ENCODE measurements around the gene USF3.

The USF3 gene

DNA sequence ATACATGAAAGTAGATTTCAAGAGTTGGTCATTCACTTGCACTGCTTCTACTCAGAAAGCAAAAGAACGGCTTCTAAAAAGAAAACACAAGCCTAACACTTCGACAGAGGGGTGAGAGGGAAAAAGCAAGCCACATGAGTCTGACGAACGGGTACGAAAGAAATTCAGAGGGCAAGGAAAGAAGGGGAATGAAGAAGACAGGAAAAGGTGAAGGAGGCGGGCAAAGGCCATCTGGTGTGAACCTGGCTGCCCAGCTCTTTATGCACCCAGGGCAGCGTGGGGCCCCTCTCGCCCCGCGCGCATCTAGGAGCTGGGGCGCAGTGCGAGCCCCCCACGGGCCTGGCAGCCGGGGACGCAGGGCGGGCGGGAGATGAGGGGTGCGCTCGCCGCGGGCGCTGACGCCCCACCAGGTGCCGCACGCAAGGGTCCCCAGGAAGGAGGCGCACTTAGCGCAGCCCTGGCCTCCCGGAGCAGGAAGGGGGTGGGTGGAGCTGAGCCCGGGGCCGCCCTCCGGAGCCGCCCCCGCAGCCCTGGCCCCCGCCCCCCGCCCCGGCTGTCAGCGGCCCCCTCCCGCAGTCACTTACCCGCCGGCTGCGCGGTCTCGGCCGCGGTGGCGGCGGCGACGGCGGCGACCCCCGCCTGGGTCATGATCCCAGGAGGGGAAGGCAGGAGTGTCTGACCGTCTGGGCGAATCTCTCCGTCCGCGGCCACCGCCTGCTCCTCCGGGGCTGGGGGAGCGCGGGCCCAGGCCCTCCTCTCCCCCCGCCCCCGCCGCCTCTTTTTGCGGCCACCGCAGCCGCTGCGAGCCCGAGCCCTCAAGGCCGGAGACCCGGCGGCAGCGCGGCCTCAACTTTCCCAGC lies at the start of gene USF3:
Gene USF3 (minus strand): TSS at position 857 of the 860 bp plus-strand sequence. CDS start 21,764 bp downstream, outside the sequence.
- DNase-seq: peak; percentile 90

DNA sequence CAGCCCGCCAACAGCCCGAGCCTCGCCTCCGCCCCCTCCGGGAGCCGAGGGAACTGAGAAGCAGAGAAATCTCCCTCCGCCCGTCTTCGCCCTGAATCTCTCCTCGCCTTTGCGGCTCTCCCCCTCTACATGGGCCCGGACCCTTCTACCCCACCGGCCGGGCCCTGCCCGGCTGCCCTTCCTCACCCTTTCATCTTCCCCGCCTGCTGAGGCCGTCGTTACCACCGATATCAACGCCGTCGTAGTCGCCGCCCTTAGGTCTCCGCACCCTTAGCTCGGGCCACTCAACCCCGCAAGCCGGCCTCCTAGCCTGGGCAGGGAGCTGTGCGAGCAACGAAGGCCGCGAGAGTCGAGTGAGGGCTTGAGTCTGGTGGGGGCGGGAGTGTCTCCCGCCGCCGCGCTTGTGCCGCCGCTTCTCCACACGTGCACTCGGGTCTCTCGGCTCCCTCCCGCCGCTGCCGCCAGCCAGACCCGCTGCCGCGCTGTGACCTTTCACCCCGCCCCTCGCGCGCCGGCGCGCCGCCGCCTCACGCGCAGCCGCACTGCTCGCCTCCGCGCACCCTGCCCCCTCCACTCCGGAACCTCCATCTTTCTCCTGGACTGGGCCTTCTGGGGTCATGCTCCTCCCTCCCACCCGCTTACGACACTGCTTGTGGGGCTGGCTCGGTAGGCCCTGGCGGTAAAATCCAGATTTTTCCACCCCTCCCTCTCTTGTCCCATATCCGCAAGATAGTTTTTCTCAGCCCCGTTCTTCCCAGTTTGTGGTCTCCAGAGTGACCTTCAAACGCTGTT lies 49.5 kb upstream of the USF3 start, which contains the start of gene NAA50:
Gene NAA50 (minus strand): TSS at position 494 of the 792 bp plus-strand sequence. CDS start 300 bp downstream, at position 194.
- peak; percentile 97 for DNase-seq

DNA sequence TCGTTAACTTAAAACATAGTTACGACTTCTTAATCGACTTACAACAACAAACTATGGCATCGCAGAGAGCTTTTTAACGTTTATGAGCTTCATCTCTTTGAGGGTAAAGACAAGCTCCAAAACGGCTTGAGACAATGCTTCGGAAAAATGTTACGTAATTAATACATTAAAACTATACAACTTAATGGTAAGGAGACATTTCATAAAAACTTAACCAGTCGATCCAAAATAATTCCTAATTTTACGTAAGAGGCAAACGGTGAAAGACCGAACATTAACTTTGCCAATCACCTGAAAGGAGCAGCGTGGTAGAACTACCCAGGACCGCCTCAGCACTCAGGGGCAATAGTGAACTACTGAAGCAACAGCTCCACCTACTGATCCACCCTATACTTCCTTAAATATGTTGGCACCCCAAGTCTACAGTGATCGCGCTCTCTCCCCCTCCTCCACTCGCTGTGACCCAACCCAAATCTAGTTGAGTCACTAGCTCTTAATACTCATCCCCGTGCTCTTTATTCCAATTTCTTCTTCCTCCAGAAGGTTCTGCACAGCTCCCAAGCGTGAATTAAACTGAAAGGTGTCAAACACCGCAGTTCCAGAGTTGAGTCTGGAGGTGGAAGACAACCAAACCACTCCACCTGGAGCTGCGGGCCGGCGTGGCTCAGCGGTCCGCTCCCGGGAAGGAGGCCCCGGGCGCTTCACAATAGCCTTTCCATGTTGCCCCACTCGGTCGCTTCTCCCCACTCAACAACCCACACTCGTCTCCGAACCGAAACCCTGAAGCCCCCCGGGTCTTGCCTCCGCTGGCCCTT lies 48.7 kb upstream of the USF3 start:
- DNase-seq: peak; percentile 81

- no peak for DNase-seq
These were observed 46.7 kb upstream of the USF3 start for GRCh38 chr3:113743006-113743630.

- no peak for DNase-seq
These were observed 45.2 kb upstream of the USF3 start for GRCh38 chr3:113741620-113742019.

- no peak for DNase-seq
These were observed 44.6 kb upstream of the USF3 start for GRCh38 chr3:113741086-113741485.

GRCh38 chr3:113736548-113737089 lies 40.2 kb upstream of the USF3 start:
- DNase-seq: no peak

DNA sequence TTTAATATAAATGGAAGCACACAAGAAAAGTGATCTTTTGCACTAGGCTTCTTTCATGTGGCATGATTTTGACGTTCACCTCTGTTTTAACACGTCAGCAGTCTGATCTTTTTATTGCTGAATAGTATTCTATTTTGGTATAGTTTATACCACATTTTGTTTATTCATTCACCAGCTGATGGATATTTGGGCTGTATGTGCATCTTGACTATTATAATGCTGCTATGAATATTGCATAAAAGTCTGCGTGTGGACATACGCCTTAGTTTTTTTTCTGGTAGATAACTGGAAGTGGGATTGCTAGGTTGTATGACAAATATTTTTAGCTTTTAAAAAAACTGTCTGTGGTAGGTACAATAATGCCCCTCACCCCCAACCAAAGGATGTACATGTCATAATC lies 35.3 kb upstream of the USF3 start:
- no peak for DNase-seq

- no peak for DNase-seq
These were observed 34.1 kb upstream of the USF3 start for GRCh38 chr3:113730550-113730949.

GRCh38 chr3:113728661-113729060 lies 32.2 kb upstream of the USF3 start:
- DNase-seq: no peak

- no peak for DNase-seq
These were observed 25.2 kb upstream of the USF3 start for GRCh38 chr3:113721636-113722035.

- no peak for DNase-seq
These were observed 23.3 kb upstream of the USF3 start for GRCh38 chr3:113719758-113720157.

DNA sequence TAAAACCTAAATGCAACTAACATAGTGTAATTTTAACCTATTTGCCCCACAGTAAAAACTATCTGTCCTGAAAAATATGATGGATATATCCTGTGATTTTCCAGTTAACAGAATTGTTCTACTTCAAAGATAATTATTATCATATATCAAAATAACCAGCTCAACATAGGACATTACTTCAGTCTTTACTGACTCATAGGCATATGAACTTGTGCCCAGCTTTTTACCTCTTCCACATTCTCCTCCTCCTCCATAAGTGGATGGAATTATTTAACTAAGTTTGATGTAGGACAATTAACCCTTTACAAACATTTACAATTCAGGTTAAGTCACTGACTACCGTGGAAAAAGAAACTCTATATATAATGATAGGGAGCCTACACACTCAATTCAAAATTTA lies 22.9 kb upstream of the USF3 start:
- no peak for DNase-seq

GRCh38 chr3:113717818-113718217 lies 21.4 kb upstream of the USF3 start:
- DNase-seq: no peak

DNA sequence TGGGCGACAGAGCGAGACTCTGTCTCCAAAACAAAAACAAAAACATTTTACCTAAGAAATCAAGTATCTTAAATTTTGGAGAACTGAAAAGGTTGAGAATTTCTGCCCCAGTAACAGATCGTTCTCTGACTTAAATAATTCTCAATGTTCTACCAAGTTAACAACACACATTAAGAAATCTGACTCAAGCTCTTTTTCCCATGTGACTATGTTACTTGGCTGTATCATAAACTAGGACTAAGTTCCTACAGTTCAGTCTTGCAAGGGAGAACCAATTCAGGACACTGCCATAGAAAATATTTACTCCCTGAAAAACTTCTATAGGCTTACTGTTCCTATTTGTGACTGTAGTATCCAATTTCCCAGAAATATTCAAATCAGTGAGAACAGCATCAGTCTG lies 20.9 kb upstream of the USF3 start:
- no peak for DNase-seq

DNA sequence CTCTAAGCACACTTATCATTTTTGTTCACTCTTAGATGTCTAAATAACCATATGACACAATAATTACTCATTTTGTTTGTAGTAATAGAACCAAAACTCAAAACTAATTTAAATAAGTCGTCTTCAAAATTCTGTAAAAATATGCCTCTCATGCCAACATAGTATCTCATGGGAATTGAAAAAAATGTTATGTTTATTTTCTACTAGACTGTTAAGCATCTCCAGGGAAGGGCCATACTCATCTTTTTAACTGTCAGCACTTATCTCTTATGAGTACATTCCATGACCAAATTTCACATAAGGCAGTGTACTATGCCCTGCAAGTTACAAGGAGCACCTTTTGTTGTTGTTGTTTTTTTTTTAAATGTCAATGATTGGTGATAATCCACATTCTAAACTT lies 18.3 kb upstream of the USF3 start:
- DNase-seq: no peak

DNA sequence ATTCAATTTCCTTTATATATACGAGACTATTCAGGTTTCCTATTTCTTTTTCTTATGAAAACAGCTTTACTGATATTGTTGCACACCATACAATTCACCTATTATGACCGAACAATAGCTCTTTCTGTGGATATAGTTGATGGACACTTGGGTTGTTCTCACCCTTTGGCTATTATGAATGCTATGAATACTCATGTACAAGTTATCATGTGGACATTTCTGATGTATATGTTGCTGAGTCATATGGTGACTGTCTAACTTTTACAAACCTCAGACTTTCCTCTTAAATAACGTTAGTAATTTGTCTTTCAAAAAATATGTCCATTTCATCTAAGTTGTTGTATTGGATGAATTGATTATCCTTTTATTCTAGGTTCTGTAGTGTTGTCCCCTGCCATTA lies 15.7 kb upstream of the USF3 start:
- DNase-seq: no peak

DNA sequence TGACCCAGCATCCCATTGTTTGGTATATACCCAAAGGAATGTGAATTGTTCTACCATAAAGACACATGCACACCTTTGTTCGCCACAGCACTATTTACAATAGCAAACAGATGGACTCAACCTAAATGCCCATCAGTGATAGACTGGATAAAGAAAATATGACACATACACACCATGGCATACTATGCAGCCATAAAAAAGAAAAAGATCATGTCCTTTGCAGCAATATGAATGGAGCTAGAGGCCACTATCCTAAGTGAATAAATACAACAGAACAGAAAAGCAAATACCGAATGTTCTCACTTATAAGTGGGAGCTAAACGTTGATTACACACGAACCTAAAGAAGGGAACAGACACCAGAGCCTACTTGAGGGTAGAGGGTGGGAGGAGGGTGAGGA lies 11.4 kb upstream of the USF3 start:
- DNase-seq: no peak

- DNase-seq: no peak
These were observed 2.5 kb upstream of the USF3 start for GRCh38 chr3:113698956-113699355.

DNA sequence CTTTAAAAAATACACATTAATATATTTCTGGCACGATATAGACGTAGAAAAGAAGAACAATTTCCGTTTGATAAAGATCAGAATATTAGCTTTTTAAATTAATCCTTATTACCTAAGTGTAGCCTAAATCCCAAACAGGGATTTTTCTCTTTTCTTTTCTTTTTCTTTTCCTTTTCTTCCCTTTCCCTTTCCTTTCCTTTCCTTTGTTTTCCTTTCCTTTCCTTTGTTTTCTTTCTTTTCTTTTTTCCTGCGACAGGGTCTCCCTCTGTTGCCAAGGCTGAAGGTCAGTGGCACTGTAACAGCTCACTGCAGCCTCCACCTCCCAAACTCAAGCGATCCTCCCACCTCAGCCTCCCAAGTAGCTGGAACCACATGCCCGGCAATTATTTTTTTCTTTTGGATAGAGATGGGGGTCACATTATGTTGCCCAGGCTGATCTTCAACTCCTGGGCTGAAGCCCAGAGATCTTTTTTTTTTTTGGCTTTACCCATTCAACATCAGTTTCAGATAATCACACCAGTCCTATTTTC lies 1.8 kb upstream of the USF3 start:
- no peak for DNase-seq

DNA sequence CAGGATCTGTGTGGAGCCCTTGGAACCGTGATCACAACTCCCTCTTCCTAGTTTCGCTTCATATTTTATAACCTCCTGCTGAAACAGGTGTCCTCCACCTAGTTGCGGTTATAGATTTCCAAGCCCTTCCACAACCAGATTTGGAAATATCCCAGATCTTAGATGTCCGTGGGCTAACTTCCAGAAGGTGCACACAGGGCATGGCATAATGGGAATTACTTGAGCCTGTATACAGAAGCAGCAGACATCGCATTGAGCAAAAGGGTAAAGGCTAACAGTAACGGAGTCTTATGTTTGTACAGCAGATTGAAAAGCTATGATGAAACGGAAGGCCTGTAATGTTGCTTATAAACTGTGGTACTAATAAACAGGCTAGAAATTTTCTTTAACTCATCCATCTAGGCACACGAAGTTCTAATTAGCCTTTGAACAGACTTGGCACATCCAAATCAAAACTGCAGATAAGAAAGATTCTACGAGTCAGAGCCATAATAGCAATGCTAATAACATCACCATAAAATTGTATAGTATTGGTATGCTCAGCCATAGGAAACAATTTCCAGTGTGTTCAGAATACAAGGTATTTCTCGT lies 1.2 kb upstream of the USF3 start:
- no peak for DNase-seq
